HepG2 (cell line): ENCODE results near the gene S100A16. TPM values are rescaled to one million over a fixed set of nuclear protein-coding genes. Genes with fewer than 3 reads are reported as not detected.

Experiments
- ATAC-seq: fragments of 200-7000 bp; cut with Tn5 transposase; 3 replicates; pipeline ENCODE4 v1.9.1; 2020; ENCODE audit warnings: mild to moderate bottlenecking, moderate library complexity
- BruUV-seq: library from RNA; stranded (reverse); fragments of 400-500 nt; replicated peaks from 2 replicates; lab custom pipeline; 2021; lab: Mats Ljungman, UMichigan
- CTCF ChIA-PET: fragments of 300-600 bp; formaldehyde crosslinking; extraction: SDS; loops from one replicate; lab custom pipeline; 2021; ENCODE audit warnings: low total read pairs, inconsistent platforms, low intra/inter-chr PET ratio; lab: Yijun Ruan, JAX
- POLR2A ChIA-PET: fragments of 350-600 bp; sonication (Branson Sonifier 250); formaldehyde crosslinking; loops from one replicate; lab custom pipeline; 2020; ENCODE audit warnings: antibody characterized with exemption, inconsistent platforms; lab: Yijun Ruan, JAX
- DNase-seq: peaks from one replicate; pipeline ENCODE4 v3.0.0-alpha.2; 2015; ENCODE audit warnings: low spot score
- FAIRE-seq: peaks from 3 replicates; lab custom pipeline; 2011; peaks lifted over from hg19 to GRCh38; lab: Jason Lieb, UNC
- H2AFZ ChIP-seq: one replicate; pipeline ENCODE4 v1.6.1; 2011; ENCODE audit warnings: low read length, inconsistent platforms
- H3K27ac ChIP-seq: fragments of 300-600 bp; 3 replicates; pipeline ENCODE4 v1.8.0; 2011; ENCODE audit warnings: mixed run types, mild to moderate bottlenecking, mixed read lengths, low read length, inconsistent platforms; ENCODE audit not compliant: insufficient read depth; ENCODE audit errors: extremely low read length
- H3K27me3 ChIP-seq, 2 experiments: fragments of 200-600 bp in 1 of 2; 2 replicates in 1 of 2; 3 replicates in 1 of 2; pipeline versions ENCODE4 v1.6.0 to v1.8.0; 2011; ENCODE audit warnings: low read length in 2 of 2, mild to moderate bottlenecking in 2 of 2, moderate library complexity in 2 of 2, inconsistent platforms in 1 of 2; ENCODE audit not compliant: insufficient read depth in 2 of 2, control insufficient read depth in 1 of 2
- H3K36me3 ChIP-seq, 2 experiments: fragments of 200-600 bp in 1 of 2; replicated peaks in 1 of 2; 2 replicates in 1 of 2; 3 replicates in 1 of 2; pipeline versions ENCODE4 v1.5.1 to v1.8.0; 2011; ENCODE audit warnings: low read length in 2 of 2, inconsistent platforms in 1 of 2; ENCODE audit not compliant: insufficient read depth in 2 of 2, control insufficient read depth in 1 of 2
- H3K4me1 ChIP-seq: 2 replicates; pipeline ENCODE4 v1.5.1; 2012; ENCODE audit warnings: low read length, inconsistent platforms; ENCODE audit not compliant: insufficient read depth
- H3K4me2 ChIP-seq: 2 replicates; pipeline ENCODE4 v1.6.0; 2011; ENCODE audit warnings: low read depth, low read length, inconsistent platforms
- H3K4me3 ChIP-seq, 3 experiments: fragments of 200-600 bp in 1 of 3; sonication (generic), shearing (Covaris generic) in 1 of 3; replicated peaks in 1 of 3; 2 replicates each; pipeline ENCODE4 v1.5.1; 2011 to 2016; ENCODE audit warnings: low read length in 3 of 3, inconsistent platforms in 2 of 3, low read depth in 2 of 3, mild to moderate bottlenecking in 2 of 3, control low read depth in 1 of 3, mixed read lengths in 1 of 3; ENCODE audit not compliant: insufficient read depth in 1 of 3
- H3K79me2 ChIP-seq: one replicate; pipeline ENCODE4 v1.6.1; 2011; ENCODE audit warnings: low read length, inconsistent platforms; ENCODE audit not compliant: insufficient read depth
- H3K9ac ChIP-seq: 2 replicates; pipeline ENCODE4 v1.6.0; 2011; ENCODE audit warnings: mild to moderate bottlenecking, low read depth, low read length, inconsistent platforms; ENCODE audit not compliant: insufficient read depth
- H3K9me3 ChIP-seq: 2 replicates; pipeline ENCODE4 v1.5.1; 2012; ENCODE audit warnings: mild to moderate bottlenecking, low read length
- H4K20me1 ChIP-seq: 2 replicates; pipeline ENCODE4 v1.6.0; 2011; ENCODE audit warnings: inconsistent platforms, mild to moderate bottlenecking, low read length, moderate library complexity; ENCODE audit not compliant: insufficient read depth
- IKZF4 ChIP-seq: sonication (generic); formaldehyde crosslinking; IDR thresholded peaks from 2 replicates; pipeline ENCODE4 v1.5.1; 2020; ENCODE audit warnings: borderline replicate concordance, mild to moderate bottlenecking, low read depth, missing genetic modification reagents; ENCODE audit errors: not compliant biosample characterization
- JDP2 ChIP-seq: sonication (generic); formaldehyde crosslinking; IDR thresholded peaks from 2 replicates; pipeline ENCODE4 v1.8.1; 2022; ENCODE audit warnings: missing genetic modification reagents, borderline replicate concordance
- PRPF4 ChIP-seq: fragments of 200-400 bp; formaldehyde crosslinking; IDR thresholded peaks from 2 replicates; pipeline ENCODE4 v1.6.1; 2016; ENCODE audit warnings: low read length, low read depth; ENCODE audit not compliant: poor library complexity, severe bottlenecking
- SIN3A ChIP-seq: IDR thresholded peaks from 2 replicates; pipeline ENCODE4 v1.6.1; 2011; ENCODE audit warnings: low read depth, mild to moderate bottlenecking, control low read depth, low read length, borderline replicate concordance
- ZNF207 ChIP-seq: fragments of 450-650 bp; IDR thresholded peaks from 2 replicates; pipeline ENCODE4 v1.6.1; 2016; ENCODE audit warnings: antibody characterized with exemption, borderline replicate concordance
- ZNF224 ChIP-seq: sonication (generic); formaldehyde crosslinking; IDR thresholded peaks from 2 replicates; pipeline ENCODE4 v1.5.0; 2020; ENCODE audit warnings: mild to moderate bottlenecking, missing genetic modification reagents
- ZNF709 ChIP-seq: sonication (generic); formaldehyde crosslinking; IDR thresholded peaks from 2 replicates; pipeline ENCODE4 v1.5.0; 2020; ENCODE audit warnings: mild to moderate bottlenecking, missing genetic modification reagents
- ZNF775 ChIP-seq: sonication (generic); formaldehyde crosslinking; IDR thresholded peaks from 2 replicates; pipeline ENCODE4 v1.4.0; 2020; ENCODE audit warnings: missing genetic modification reagents, mild to moderate bottlenecking, moderate library complexity, borderline replicate concordance
- whole genome bisulfite sequencing: methylation state at CpG from one replicate; pipeline ENCODE4 v1.1.6; 2017; ENCODE audit warnings: low lambda C conversion rate; 5-methylcytosine and 5-hydroxymethylcytosine counted together
- in situ Hi-C: cut with HindIII; loops from 2 replicates; pipeline ENCODE4 v1.10.0; 2017; ENCODE audit warnings: low pct_unique_long_range_greater_than_20kb; ENCODE audit not compliant: extremely low pct_ligation_motif_present
- intact Hi-C: fragments of 100-400 bp; cut with micrococcal nuclease; formaldehyde crosslinking; loops from one replicate; pipeline ENCODE4 v1.10.0; 2022; ENCODE audit not compliant: unreplicated experiment
- polyA plus RNA-seq, 8 experiments: library from polyadenylated mRNA; depleted of rRNA in 3 of 8; stranded (reverse) in 7 of 8; unstranded in 1 of 8; fragments of >200 nt; fragmentation: Illumina TruSeq in 4 of 8; extraction: Trizol in 4 of 8; gene quantifications; 2 replicates each; pipeline versions ENCODE4 v1.2.1 to v1.2.3, GENCODE V29; 2011 to 2016; ENCODE audit warnings: low read depth in 4 of 8, missing spikeins in 1 of 8, mixed read lengths in 1 of 8; ENCODE audit not compliant: insufficient read depth in 1 of 8
- total RNA-seq, 5 experiments: library from RNA; depleted of rRNA; stranded (reverse); fragments of >200 nt; fragmentation: Illumina TruSeq; extraction: Trizol; gene quantifications; 2 replicates each; pipeline ENCODE4 v1.2.3, GENCODE V29; 2016; ENCODE audit warnings: low read depth in 1 of 5
- TF ChIP-seq, protein P1 (sequence below): sonication (generic); formaldehyde crosslinking; IDR thresholded peaks from 2 replicates; pipeline ENCODE4 v1.8.1; 2022; ENCODE audit warnings: low read depth, mild to moderate bottlenecking, missing genetic modification reagents

The S100A16 gene
- total and polyA plus RNA-seq, 2 of the 13 experiments (the other 11 are each of a cell fraction or from before 2014, with no cell fraction given) = 46.0 to 195 TPM

- in situ Hi-C loops = no loop called here
- Histone ChIP-seq H3K36me3 (no peaks in the 10 kb centered on the region; a peak in 1 of 5 replicates), H3K27ac (no peak overlapping the region), H3K9ac (no peak overlapping the region), H3K4me2 (peak overlapping the region; percentile 98), H3K79me2 (peaks cover 11% of the 10 kb centered on the region), H2AFZ (no peak overlapping the region), H3K4me1 (peaks cover 48% of the 10 kb centered on the region), H3K27me3 (no peaks in the 10 kb centered on the region; a peak in 1 of 5 replicates), H3K9me3 (no peaks in the 10 kb centered on the region), H3K4me3 (no peak overlapping the region), H4K20me1 (no peaks in the 10 kb centered on the region)
- ChIA-PET POLR2A (interaction anchor here (1.3 to 12.2 kb wide), 8 partner anchors 9 to 383 kb away, joined by 3 to 390 read pairs (median 7); partner anchors contain the start of genes CHTOP, INTS3, RPS27 and S100A1), CTCF (no interaction called here)
- no TSS peak for BruUV-seq
- DNase-seq (no peak), FAIRE-seq (no peak), ATAC-seq (no peak)
- WGBS = 96% methylated on average over 7 of the region's 8 CpGs
- intact Hi-C loops = no loop called here
- TF ChIP-seq ZNF207 (no peak), ZNF775 (CRISPR knock-in tag) (no peak), SIN3A (no peak), ZNF224 (no peak), PRPF4 (no peak), IKZF4 (CRISPR knock-in tag) (no peak), JDP2 (CRISPR knock-in tag) (no peak), ZNF709 (no peak)
- TF ChIP-seq, protein P1, sequence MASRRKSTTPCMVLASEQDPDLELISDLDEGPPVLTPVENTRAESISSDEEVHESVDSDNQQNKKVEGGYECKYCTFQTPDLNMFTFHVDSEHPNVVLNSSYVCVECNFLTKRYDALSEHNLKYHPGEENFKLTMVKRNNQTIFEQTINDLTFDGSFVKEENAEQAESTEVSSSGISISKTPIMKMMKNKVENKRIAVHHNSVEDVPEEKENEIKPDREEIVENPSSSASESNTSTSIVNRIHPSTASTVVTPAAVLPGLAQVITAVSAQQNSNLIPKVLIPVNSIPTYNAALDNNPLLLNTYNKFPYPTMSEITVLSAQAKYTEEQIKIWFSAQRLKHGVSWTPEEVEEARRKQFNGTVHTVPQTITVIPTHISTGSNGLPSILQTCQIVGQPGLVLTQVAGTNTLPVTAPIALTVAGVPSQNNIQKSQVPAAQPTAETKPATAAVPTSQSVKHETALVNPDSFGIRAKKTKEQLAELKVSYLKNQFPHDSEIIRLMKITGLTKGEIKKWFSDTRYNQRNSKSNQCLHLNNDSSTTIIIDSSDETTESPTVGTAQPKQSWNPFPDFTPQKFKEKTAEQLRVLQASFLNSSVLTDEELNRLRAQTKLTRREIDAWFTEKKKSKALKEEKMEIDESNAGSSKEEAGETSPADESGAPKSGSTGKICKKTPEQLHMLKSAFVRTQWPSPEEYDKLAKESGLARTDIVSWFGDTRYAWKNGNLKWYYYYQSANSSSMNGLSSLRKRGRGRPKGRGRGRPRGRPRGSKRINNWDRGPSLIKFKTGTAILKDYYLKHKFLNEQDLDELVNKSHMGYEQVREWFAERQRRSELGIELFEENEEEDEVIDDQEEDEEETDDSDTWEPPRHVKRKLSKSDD = no peak
Observed at GRCh38 chr1:153607381-153607780, 5.6 kb downstream of the S100A16 start.
